HFFc6 (cell line): Measurements from ENCODE around the gene ERP44. TPM values are rescaled to one million over a fixed set of nuclear protein-coding genes. Genes with fewer than 3 reads are reported as not detected.

Experiments
- DNase-seq: peaks from one replicate; pipeline ENCODE4 v3.0.0-alpha.2; 2018
- H3K27ac Mint-ChIP-seq: 2 replicates; pipeline ENCODE4 v1.8.0; 2020; ENCODE audit warnings: mild to moderate bottlenecking, mixed read lengths
- H3K27me3 Mint-ChIP-seq: 2 replicates; pipeline ENCODE4 v1.8.0; 2021; ENCODE audit warnings: mild to moderate bottlenecking, moderate library complexity, mixed read lengths; ENCODE audit not compliant: insufficient read depth
- H3K36me3 Mint-ChIP-seq: 2 replicates; pipeline ENCODE4 v1.8.0; 2021; ENCODE audit warnings: low read depth, mixed read lengths
- H3K4me1 Mint-ChIP-seq: 2 replicates; pipeline ENCODE4 v1.8.0; 2020; ENCODE audit warnings: low read depth, mixed read lengths
- H3K4me3 Mint-ChIP-seq: 2 replicates; pipeline ENCODE4 v1.8.0; 2020; ENCODE audit warnings: mild to moderate bottlenecking, moderate library complexity, mixed read lengths
- H3K9me3 Mint-ChIP-seq: 2 replicates; pipeline ENCODE4 v1.8.0; 2020; ENCODE audit warnings: mild to moderate bottlenecking, mixed read lengths
- CTCF ChIP-seq: fragments of 200-600 bp; sonication (generic); IDR thresholded peaks from 2 replicates; pipeline ENCODE4 v1.5.0; 2021; ENCODE audit warnings: antibody characterized with exemption, mild to moderate bottlenecking
- total RNA-seq, 6 experiments: library from RNA; stranded (reverse); fragmentation: NEBNext Ultra II Directional; extraction: Animal tissue kit (Norgen Biotek cat#: 25700); gene quantifications; 2 replicates in 1 of 6; 3 replicates in 5 of 6; pipeline ENCODE4 v1.2.3, GENCODE V29; 2021

ERP44 gene
- total RNA-seq, 6 experiments from 2014 or later, result 22.7 to 30.5 (median 27.0) TPM

GRCh38 chr9:100090880-100091279, 7.9 kb downstream of the ERP44 start:
- peaks cover 45% of the 10 kb centered on the region for H3K4me1 Mint-ChIP-seq
- no peak for TF ChIP-seq CTCF
- DNase-seq, result no peak
- H3K9me3 Mint-ChIP-seq, result no peaks in the 10 kb centered on the region
- H3K27ac Mint-ChIP-seq, result no peak overlapping the region
- no peak overlapping the region for H3K4me3 Mint-ChIP-seq
- no peaks in the 10 kb centered on the region for H3K27me3 Mint-ChIP-seq
- H3K36me3 Mint-ChIP-seq, result no peaks in the 10 kb centered on the region

- Mint-ChIP-seq H3K4me3 (no peak overlapping the region), H3K9me3 (no peaks in the 10 kb centered on the region), H3K27ac (no peak overlapping the region), H3K36me3 (no peaks in the 10 kb centered on the region), H3K27me3 (no peaks in the 10 kb centered on the region), H3K4me1 (peaks cover 53% of the 10 kb centered on the region)
- DNase-seq, result no peak
- no peak for TF ChIP-seq CTCF
These were observed 10.6 kb downstream of the ERP44 start for GRCh38 chr9:100088202-100088601.

- no peak overlapping the region for H3K27ac Mint-ChIP-seq
- no peaks in the 10 kb centered on the region for H3K27me3 Mint-ChIP-seq
- TF ChIP-seq CTCF, result no peak
- H3K4me3 Mint-ChIP-seq, result no peak overlapping the region
- H3K9me3 Mint-ChIP-seq, result no peaks in the 10 kb centered on the region
- DNase-seq, result no peak
- no peaks in the 10 kb centered on the region for H3K36me3 Mint-ChIP-seq
- H3K4me1 Mint-ChIP-seq, result peaks cover 58% of the 10 kb centered on the region
These were observed 11.6 kb downstream of the ERP44 start for GRCh38 chr9:100087218-100087617.

GRCh38 chr9:100086097-100086635, 12.6 kb downstream of the ERP44 start:
- Mint-ChIP-seq H3K9me3 (no peaks in the 10 kb centered on the region), H3K4me1 (peaks cover 56% of the 10 kb centered on the region), H3K27me3 (no peaks in the 10 kb centered on the region), H3K36me3 (no peaks in the 10 kb centered on the region), H3K27ac (no peak overlapping the region), H3K4me3 (no peak overlapping the region)
- no peak for TF ChIP-seq CTCF
- DNase-seq, result no peak

- no peaks in the 10 kb centered on the region for H3K36me3 Mint-ChIP-seq
- H3K27me3 Mint-ChIP-seq, result no peaks in the 10 kb centered on the region
- no peak overlapping the region for H3K4me3 Mint-ChIP-seq
- no peak overlapping the region for H3K27ac Mint-ChIP-seq
- H3K9me3 Mint-ChIP-seq, result no peaks in the 10 kb centered on the region
- no peak for TF ChIP-seq CTCF
- H3K4me1 Mint-ChIP-seq, result peaks cover 49% of the 10 kb centered on the region
- no peak for DNase-seq
These were observed 14.1 kb downstream of the ERP44 start for GRCh38 chr9:100084734-100085133.

GRCh38 chr9:100084128-100084453, 14.7 kb downstream of the ERP44 start:
- Mint-ChIP-seq H3K4me3 (no peak overlapping the region), H3K27ac (no peak overlapping the region), H3K36me3 (no peaks in the 10 kb centered on the region), H3K27me3 (no peaks in the 10 kb centered on the region), H3K4me1 (peaks cover 47% of the 10 kb centered on the region), H3K9me3 (no peaks in the 10 kb centered on the region)
- no peak for TF ChIP-seq CTCF
- DNase-seq, result no peak
